Sigmoid colon (tissue), 3 donors: ENCODE data around the gene CNTROB.

Experiments used
- POLR2A ChIP-seq, 2 donors: fragments of 450-650 bp; IDR thresholded peaks; one replicate each; pipeline ENCODE4 v1.6.1; 2016; ENCODE audit warnings: antibody characterized with exemption in 2 of 2, mild to moderate bottlenecking in 2 of 2, moderate library complexity in 2 of 2
- TF ChIP-seq, protein P1 (sequence below), 4 experiments: fragments of 450-650 bp in 3 of 4; fragments of 200-600 bp in 1 of 4; IDR thresholded peaks; one replicate each; pipeline ENCODE4 v1.5.1; 2016 to 2019; ENCODE audit warnings: antibody characterized with exemption in 4 of 4, mild to moderate bottlenecking in 3 of 4, moderate library complexity in 2 of 4

DNA sequence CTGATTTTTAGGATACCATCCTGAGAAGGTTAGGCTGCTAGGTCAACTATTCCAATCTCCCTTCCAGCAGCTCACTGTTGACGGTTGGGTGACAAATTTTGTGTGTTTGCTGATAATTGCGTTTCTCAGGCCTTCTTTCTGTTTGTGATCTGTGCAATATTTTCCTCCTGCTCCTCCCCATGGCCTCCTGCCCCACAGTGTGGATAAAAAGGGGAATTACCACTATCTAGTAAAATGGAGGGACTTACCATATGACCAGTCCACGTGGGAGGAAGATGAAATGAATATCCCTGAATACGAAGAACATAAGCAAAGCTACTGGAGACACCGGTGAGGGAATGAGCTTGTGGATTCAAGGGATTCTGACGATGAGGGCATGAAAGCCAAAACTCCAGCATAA lies 34.2 kb upstream of the CNTROB start:
- TF ChIP-seq, protein P1, sequence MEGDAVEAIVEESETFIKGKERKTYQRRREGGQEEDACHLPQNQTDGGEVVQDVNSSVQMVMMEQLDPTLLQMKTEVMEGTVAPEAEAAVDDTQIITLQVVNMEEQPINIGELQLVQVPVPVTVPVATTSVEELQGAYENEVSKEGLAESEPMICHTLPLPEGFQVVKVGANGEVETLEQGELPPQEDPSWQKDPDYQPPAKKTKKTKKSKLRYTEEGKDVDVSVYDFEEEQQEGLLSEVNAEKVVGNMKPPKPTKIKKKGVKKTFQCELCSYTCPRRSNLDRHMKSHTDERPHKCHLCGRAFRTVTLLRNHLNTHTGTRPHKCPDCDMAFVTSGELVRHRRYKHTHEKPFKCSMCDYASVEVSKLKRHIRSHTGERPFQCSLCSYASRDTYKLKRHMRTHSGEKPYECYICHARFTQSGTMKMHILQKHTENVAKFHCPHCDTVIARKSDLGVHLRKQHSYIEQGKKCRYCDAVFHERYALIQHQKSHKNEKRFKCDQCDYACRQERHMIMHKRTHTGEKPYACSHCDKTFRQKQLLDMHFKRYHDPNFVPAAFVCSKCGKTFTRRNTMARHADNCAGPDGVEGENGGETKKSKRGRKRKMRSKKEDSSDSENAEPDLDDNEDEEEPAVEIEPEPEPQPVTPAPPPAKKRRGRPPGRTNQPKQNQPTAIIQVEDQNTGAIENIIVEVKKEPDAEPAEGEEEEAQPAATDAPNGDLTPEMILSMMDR (IDR thresholded peaks at IDR 0.05) = peak in 3 of 4 experiments; percentile 21 to 56 (median 50)
- TF ChIP-seq POLR2A (IDR thresholded peaks at IDR 0.05) = no peak
